Limb (tissue), 2 donors: ENCODE results near the gene ZNF556.

Experiments
- DNase-seq, 2 donors: peaks; one replicate each; pipeline ENCODE4 v3.0.0-alpha.2; 2016; ENCODE audit errors: extremely low spot score in 2 of 2

Gene ZNF556

GRCh38 chr19:2905918-2906519 is 38.9 kb downstream of the ZNF556 start:
- DNase-seq, result no peak

GRCh38 chr19:2906631-2907195 is 39.6 kb downstream of the ZNF556 start:
- no peak for DNase-seq

GRCh38 chr19:2912306-2912705 is 45.2 kb downstream of the ZNF556 start:
- no peak for DNase-seq

GRCh38 chr19:2917275-2918184 is 50.4 kb downstream of the ZNF556 start:
- DNase-seq, result no peak

- DNase-seq, result no peak
Measured at GRCh38 chr19:2922987-2923386, 55.9 kb downstream of the ZNF556 start.

- peak in 1 of 2 donors; percentile 38 for DNase-seq
Measured at GRCh38 chr19:2923510-2923909, 56.4 kb downstream of the ZNF556 start.

GRCh38 chr19:2926341-2927031 is 59.4 kb downstream of the ZNF556 start:
- DNase-seq, result no peak

GRCh38 chr19:2927032-2927430 is 59.9 kb downstream of the ZNF556 start:
- DNase-seq, result no peak
